GM12872 (cell line): ENCODE results near the gene YWHAB.

Experiments
- CTCF ChIP-seq: IDR thresholded peaks from 3 replicates; pipeline ENCODE4 v1.5.1; 2011; ENCODE audit warnings: low read depth, mild to moderate bottlenecking, low read length, moderate library complexity; ENCODE audit not compliant: insufficient read depth

The YWHAB gene

GRCh38 chr20:44896583-44896982, 11.1 kb downstream of the YWHAB start:
- TF ChIP-seq CTCF = no peak

- TF ChIP-seq CTCF = no peak
Measured at GRCh38 chr20:44897133-44897532, 11.6 kb downstream of the YWHAB start.

GRCh38 chr20:44900231-44900854, 14.8 kb downstream of the YWHAB start:
- no peak for TF ChIP-seq CTCF

- no peak for TF ChIP-seq CTCF
Measured at GRCh38 chr20:44901974-44902373, 16.5 kb downstream of the YWHAB start.

- no peak for TF ChIP-seq CTCF
Measured at GRCh38 chr20:44904377-44904776, 18.9 kb downstream of the YWHAB start.

GRCh38 chr20:44908987-44909871, 23.7 kb downstream of the YWHAB start:
- no peak for TF ChIP-seq CTCF

GRCh38 chr20:44909872-44910689, 24.6 kb downstream of the YWHAB start, which contains the start of gene PABPC1L:
TSS of gene PABPC1L (plus strand) at chr20:44910060. CDS start at chr20:44910144, 84 bp downstream.
- TF ChIP-seq CTCF = no peak
